GM21528 (cell line): ENCODE measurements around the gene PKD1L1.
A peak's percentile ranks its signal among the peaks of the same experiment; 100 is the strongest.

Experiments
- ATAC-seq: cut with Tn5 transposase; IDR thresholded peaks from one replicate; pipeline ENCODE4 v1.9.1; 2021; ENCODE audit warnings: mild to moderate bottlenecking, moderate library complexity; ENCODE audit not compliant: unreplicated experiment, low FRiP score

Gene PKD1L1

GRCh38 chr7:47833211-47833610 lies 115.1 kb downstream of the PKD1L1 start:
- ATAC-seq = no peak

- ATAC-seq = no peak
Observed at GRCh38 chr7:47832105-47832715, 116.1 kb downstream of the PKD1L1 start.

GRCh38 chr7:47830015-47830414 lies 118.3 kb downstream of the PKD1L1 start:
- no peak for ATAC-seq

- ATAC-seq = no peak
Observed at GRCh38 chr7:47827871-47828270, 120.4 kb downstream of the PKD1L1 start.

- ATAC-seq = no peak
Observed at GRCh38 chr7:47827351-47827756, 120.9 kb downstream of the PKD1L1 start.

- ATAC-seq = no peak
Observed at GRCh38 chr7:47826754-47827153, 121.5 kb downstream of the PKD1L1 start.

- ATAC-seq = no peak
Observed at GRCh38 chr7:47819607-47819920, 128.7 kb downstream of the PKD1L1 start.

GRCh38 chr7:47818796-47819606 lies 129.3 kb downstream of the PKD1L1 start:
- peak; percentile 61 for ATAC-seq

- ATAC-seq = no peak
Observed at GRCh38 chr7:47817917-47818316, 130.3 kb downstream of the PKD1L1 start.

- ATAC-seq = no peak
Observed at GRCh38 chr7:47816647-47817046, 131.6 kb downstream of the PKD1L1 start.

- ATAC-seq = no peak
Observed at GRCh38 chr7:47815867-47816266, 132.4 kb downstream of the PKD1L1 start.

- no peak for ATAC-seq
Observed at GRCh38 chr7:47814905-47815613, 133.2 kb downstream of the PKD1L1 start.

- no peak for ATAC-seq
Observed at GRCh38 chr7:47813620-47814260, 134.5 kb downstream of the PKD1L1 start.

GRCh38 chr7:47812429-47813136 lies 135.7 kb downstream of the PKD1L1 start:
- ATAC-seq = no peak

GRCh38 chr7:47811632-47812380 lies 136.5 kb downstream of the PKD1L1 start:
- no peak for ATAC-seq

- no peak for ATAC-seq
Observed at GRCh38 chr7:47809387-47809786, 138.9 kb downstream of the PKD1L1 start.

- ATAC-seq = no peak
Observed at GRCh38 chr7:47808321-47808720, 139.9 kb downstream of the PKD1L1 start.

- no peak for ATAC-seq
Observed at GRCh38 chr7:47807756-47808155, 140.5 kb downstream of the PKD1L1 start.

- ATAC-seq = no peak
Observed at GRCh38 chr7:47807126-47807525, 141.1 kb downstream of the PKD1L1 start.

GRCh38 chr7:47806701-47807103 lies 141.6 kb downstream of the PKD1L1 start:
- no peak for ATAC-seq
